ENCODE data around the gene CTNNA2. TPM values are rescaled to one million over a fixed set of nuclear protein-coding genes. Genes with fewer than 3 reads are reported as not detected.
A peak's percentile ranks its signal among the peaks of the same experiment; 100 is the strongest.

CTNNA2 gene
- total RNA-seq, 2 donors from 2014 or later = 0.37 to 0.92 TPM

- DNase-seq = no peak
- ATAC-seq = no peak
- intact Hi-C loops (cut with DNase I, micrococcal nuclease) = no loop called here
Observed at GRCh38 chr2:80300954-80301353, 788.1 kb downstream of the CTNNA2 start.

- ATAC-seq (no peak), DNase-seq (no peak)
- intact Hi-C loops (cut with DNase I, micrococcal nuclease) = no loop called here
Observed at GRCh38 chr2:80302001-80302313, 789.1 kb downstream of the CTNNA2 start.

GRCh38 chr2:80302314-80303005 is 789.6 kb downstream of the CTNNA2 start:
- DNase-seq = no peak
- intact Hi-C loops (cut with DNase I, micrococcal nuclease) = no loop called here
- ATAC-seq = no peak

- peak in 1 of 2 donors; percentile 7 for DNase-seq
- peak; percentile 34 for ATAC-seq
- intact Hi-C loops (cut with DNase I, micrococcal nuclease) = no loop called here
Observed at GRCh38 chr2:80303006-80303908, 790.4 kb downstream of the CTNNA2 start.

- intact Hi-C loops (cut with DNase I, micrococcal nuclease) = no loop called here
- ATAC-seq (peak; percentile 52), DNase-seq (peak in 1 of 2 donors; percentile 12)
Observed at GRCh38 chr2:80303909-80304837, 791.3 kb downstream of the CTNNA2 start, which contains the start of gene LRRTM1. LRRTM1 (minus strand) TSS chr2:80304752; CDS start chr2:80303819, 933 bp downstream.

GRCh38 chr2:80311304-80311703 is 798.5 kb downstream of the CTNNA2 start:
- ATAC-seq (peak; percentile 68), DNase-seq (no peak)
- intact Hi-C loops (cut with DNase I, micrococcal nuclease) = no loop called here

- ATAC-seq (no peak), DNase-seq (no peak)
- intact Hi-C loops (cut with DNase I, micrococcal nuclease) = no loop called here
Observed at GRCh38 chr2:80312282-80312839, 799.5 kb downstream of the CTNNA2 start.

GRCh38 chr2:80322311-80322920 is 809.6 kb downstream of the CTNNA2 start:
- intact Hi-C loops (cut with DNase I, micrococcal nuclease) = no loop called here
- ATAC-seq = no peak
- DNase-seq = no peak

- intact Hi-C loops (cut with DNase I, micrococcal nuclease) = no loop called here
- DNase-seq = no peak
- no peak for ATAC-seq
Observed at GRCh38 chr2:80322958-80323357, 810.1 kb downstream of the CTNNA2 start.

GRCh38 chr2:80323610-80324009 is 810.8 kb downstream of the CTNNA2 start:
- DNase-seq (no peak), ATAC-seq (no peak)
- intact Hi-C loops (cut with DNase I, micrococcal nuclease) = no loop called here

- DNase-seq (no peak), ATAC-seq (no peak)
- intact Hi-C loops (cut with DNase I, micrococcal nuclease) = no loop called here
Observed at GRCh38 chr2:80324525-80324924, 811.7 kb downstream of the CTNNA2 start.

- intact Hi-C loops (cut with DNase I, micrococcal nuclease) = no loop called here
- ATAC-seq (no peak), DNase-seq (no peak)
Observed at GRCh38 chr2:80326214-80326613, 813.4 kb downstream of the CTNNA2 start.

- no peak for ATAC-seq
- no peak for DNase-seq
- intact Hi-C loops (cut with DNase I, micrococcal nuclease) = no loop called here
Observed at GRCh38 chr2:80326861-80327260, 814.0 kb downstream of the CTNNA2 start.

- DNase-seq (no peak), ATAC-seq (no peak)
- intact Hi-C loops (cut with DNase I, micrococcal nuclease) = no loop called here
Observed at GRCh38 chr2:80328159-80328571, 815.3 kb downstream of the CTNNA2 start.

GRCh38 chr2:80329491-80329890 is 816.6 kb downstream of the CTNNA2 start:
- peak; percentile 75 for ATAC-seq
- no peak for DNase-seq
- intact Hi-C loops (cut with DNase I, micrococcal nuclease) = no loop called here

- intact Hi-C loops (cut with DNase I, micrococcal nuclease) = no loop called here
- ATAC-seq (no peak), DNase-seq (no peak)
Observed at GRCh38 chr2:80330527-80331450, 817.9 kb downstream of the CTNNA2 start.

- intact Hi-C loops (cut with DNase I, micrococcal nuclease) = no loop called here
- DNase-seq (no peak), ATAC-seq (no peak)
Observed at GRCh38 chr2:80333886-80334285, 821.0 kb downstream of the CTNNA2 start.

Data from left colon (tissue), 2 donors.